Measurements from ENCODE around the gene SLC5A6.

Gene SLC5A6

GRCh38 chr2:27170581-27171337 is 41.3 kb downstream of the SLC5A6 start:
- FAIRE-seq, result no peak

- FAIRE-seq, result no peak
Measured at GRCh38 chr2:27164960-27165763, 46.9 kb downstream of the SLC5A6 start.

- no peak for FAIRE-seq
Measured at GRCh38 chr2:27162151-27163121, 49.6 kb downstream of the SLC5A6 start.

GRCh38 chr2:27160191-27160590 is 51.9 kb downstream of the SLC5A6 start:
- no peak for FAIRE-seq

GRCh38 chr2:27159271-27159670 is 52.8 kb downstream of the SLC5A6 start:
- no peak for FAIRE-seq

GRCh38 chr2:27158468-27158867 is 53.6 kb downstream of the SLC5A6 start:
- no peak for FAIRE-seq

- no peak for FAIRE-seq
Measured at GRCh38 chr2:27155069-27155520, 57.0 kb downstream of the SLC5A6 start.

GRCh38 chr2:27154488-27154887 is 57.6 kb downstream of the SLC5A6 start:
- FAIRE-seq, result no peak

GRCh38 chr2:27152796-27153464 is 59.1 kb downstream of the SLC5A6 start:
- FAIRE-seq, result no peak

- FAIRE-seq, result no peak
Measured at GRCh38 chr2:27152102-27152795, 59.8 kb downstream of the SLC5A6 start.

- FAIRE-seq, result no peak
Measured at GRCh38 chr2:27150639-27151230, 61.3 kb downstream of the SLC5A6 start.
